NCI-H524 treated with DMSO at 0.1 percent for 48 hours (cell line): ENCODE data around the gene ZBED1.
"Not testable (repeated sequence)": the region's sequence is repeated elsewhere in the genome, so short reads cannot be mapped to it uniquely, and the experiment has no call there.

ENCODE experiments used
- DNase-seq: peaks from one replicate; lab custom pipeline; 2025; lab: John Stamatoyannopoulos, UW

The ZBED1 gene

DNA sequence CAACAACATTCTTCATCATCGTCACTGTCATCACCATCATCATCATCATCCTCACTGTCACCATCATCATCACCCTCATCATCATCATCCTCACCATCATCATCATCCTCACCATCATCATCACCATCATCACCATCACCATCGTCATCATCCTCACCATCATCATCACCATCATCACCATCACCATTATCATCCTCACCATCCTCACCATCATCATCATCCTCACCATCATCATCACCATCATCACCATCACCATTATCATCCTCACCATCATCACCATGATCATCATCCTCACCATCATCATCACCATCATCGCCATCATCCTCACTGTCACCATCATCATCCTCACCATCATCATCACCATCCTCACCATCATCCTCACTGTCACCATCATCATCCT, 18.9 kb upstream of the ZBED1 start:
- DNase-seq, result not testable (repeated sequence)

DNA sequence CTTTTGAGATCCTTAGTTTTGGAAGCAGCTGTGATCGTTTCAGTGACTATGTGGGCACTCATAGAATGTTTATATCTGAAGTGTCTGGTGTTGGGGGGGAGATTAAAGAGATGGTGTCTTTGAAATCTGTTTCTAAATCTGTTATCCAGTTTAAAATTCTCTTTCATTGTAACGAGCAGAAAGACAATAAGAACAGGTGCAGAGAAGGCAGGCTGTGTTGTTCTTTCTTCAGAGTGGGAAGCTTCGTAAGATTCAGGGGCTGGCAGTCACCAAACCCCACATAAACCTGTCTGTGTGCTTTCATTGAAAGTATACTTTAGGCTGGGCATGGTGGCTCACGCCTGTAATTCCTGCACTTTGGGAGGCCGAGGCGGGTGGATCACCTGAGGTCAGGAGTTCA, 16.3 kb upstream of the ZBED1 start:
- DNase-seq, result no peak

DNA sequence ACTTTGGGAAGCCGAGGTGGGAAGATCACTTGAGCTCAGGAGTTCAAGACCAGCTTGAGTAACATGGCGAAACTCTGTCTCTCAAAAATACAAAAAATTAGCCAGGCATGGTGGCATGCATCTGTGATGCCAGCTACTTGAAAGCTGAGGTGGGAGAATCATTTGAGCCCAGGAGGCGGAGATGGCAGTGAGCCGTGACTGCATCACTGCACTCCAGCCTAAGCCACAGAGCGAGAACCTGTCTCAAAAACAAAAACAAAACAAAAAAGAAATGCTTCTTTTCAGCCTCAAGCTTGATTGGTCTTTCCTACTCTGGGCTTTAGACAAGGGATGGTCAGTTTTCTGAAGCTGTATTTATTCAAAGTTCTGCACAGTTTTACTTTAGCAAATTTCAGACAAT, 15.8 kb upstream of the ZBED1 start:
- DNase-seq, result no peak

DNA sequence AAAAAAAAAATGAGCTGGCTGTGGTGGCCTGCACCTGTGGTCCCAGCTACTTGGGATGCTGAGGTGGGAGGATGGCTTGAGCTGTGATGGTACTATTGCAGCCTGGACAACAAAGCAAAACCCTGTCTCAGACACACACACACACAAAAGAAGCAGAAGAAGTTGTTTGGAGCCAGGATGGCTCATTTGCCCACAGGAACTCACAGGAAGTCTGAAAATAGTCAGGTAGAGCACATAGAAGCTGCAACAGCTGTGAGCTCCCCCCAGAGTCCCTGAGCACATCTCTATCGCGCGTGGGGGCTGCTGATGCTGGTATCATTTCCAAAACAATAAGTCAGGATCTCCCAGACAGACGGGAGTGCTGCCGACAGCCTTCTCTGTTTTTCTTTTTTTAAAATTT, 13.4 kb upstream of the ZBED1 start:
- no peak for DNase-seq

DNA sequence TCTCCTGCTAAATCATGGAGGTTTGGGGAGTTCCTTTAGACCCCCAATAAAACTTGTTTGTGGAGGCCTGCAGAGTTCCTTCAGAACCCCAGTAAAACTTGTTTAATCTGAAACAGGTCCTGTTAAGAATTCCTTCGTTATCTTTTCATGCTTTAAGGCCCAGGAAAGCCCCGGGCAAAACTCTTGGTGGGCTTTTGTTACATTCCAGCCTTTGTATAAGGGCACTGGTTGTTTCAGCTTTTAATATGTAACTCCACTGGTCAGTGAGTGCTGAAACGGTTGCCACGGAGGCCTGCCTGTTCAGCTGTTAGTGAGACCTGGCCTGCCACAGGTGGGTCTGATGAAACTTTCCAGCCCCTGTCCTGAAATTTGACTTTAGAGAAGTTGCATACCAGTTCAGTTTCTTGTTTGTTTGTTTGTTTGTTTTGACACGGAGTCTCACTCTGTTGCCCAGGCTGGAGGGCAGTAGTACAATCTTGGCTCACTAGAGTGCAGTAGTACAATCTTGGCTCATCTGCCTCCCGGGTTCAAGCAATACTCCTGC, 12.4 kb upstream of the ZBED1 start:
- no peak for DNase-seq

DNA sequence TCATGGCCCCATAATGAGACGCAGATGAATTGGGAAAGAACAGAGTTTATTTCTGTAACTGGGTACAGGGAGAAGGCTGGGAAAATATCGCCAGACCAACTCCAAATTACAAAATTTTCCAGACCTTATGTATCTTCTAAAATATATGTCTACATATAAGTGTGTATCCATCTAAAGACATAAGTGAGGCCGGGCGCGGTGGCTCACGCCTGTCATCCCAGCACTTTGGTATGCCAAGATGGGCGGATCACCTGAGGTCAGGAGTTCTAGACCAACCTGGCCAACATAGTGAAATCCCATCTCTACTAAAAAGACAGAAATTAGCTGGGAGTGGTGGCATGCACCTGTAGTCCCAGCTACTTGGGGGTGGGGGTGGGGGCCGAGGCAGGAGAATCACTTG, 11.7 kb upstream of the ZBED1 start:
- DNase-seq, result no peak

DNA sequence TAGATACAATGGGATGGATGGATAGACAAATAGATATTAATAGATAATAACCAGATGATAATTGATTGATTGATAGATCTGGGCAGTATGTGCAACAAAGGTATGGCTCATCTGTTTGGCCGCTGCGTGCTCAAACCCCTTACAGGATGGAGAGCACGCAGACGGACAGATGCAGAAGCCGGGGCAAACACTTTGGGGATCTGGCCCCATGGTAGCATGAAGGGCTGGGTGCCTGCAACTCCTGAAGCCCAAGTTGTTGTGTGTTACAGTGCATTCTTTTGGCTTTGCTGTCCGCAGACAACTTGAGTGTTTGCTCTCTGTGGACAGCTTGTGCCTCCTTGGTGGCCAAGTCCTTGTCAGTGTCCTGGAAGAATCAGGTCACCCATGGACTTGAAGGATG, 10.6 kb upstream of the ZBED1 start:
- DNase-seq, result no peak

DNA sequence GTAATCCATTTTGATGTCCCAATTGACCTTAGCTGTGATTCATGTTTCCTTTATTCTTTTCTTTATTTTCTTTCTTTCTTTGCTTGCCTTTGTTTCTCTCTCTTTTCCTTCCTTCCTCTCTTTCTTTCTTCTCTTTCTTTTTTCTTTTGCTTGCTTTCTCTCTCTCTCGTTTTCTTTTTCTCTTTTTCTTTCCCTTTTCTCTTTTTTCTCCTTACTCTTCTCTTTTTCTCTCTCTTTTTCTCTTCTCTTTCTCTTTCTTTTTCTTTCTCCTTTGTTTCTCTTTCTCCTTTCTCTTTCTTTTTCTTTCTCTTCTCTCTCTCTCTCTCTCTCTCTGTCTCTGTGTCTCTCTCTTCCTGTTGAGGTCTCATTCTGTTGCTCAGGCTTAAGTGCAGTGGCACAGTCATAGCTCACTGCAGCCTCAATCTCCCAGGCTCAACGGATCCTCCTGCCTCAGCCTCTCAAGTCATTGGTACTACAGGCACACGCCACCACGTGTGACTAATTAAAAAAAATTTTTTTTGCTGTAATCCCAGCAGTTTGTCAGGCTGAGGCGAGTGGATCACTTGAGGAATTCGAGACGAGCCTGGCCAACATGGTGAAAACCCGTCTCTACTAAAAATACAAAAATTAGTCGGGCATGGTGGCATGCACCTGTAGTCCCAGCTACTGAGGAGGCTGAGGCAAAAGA, 8.0 kb upstream of the ZBED1 start:
- DNase-seq, result no peak

DNA sequence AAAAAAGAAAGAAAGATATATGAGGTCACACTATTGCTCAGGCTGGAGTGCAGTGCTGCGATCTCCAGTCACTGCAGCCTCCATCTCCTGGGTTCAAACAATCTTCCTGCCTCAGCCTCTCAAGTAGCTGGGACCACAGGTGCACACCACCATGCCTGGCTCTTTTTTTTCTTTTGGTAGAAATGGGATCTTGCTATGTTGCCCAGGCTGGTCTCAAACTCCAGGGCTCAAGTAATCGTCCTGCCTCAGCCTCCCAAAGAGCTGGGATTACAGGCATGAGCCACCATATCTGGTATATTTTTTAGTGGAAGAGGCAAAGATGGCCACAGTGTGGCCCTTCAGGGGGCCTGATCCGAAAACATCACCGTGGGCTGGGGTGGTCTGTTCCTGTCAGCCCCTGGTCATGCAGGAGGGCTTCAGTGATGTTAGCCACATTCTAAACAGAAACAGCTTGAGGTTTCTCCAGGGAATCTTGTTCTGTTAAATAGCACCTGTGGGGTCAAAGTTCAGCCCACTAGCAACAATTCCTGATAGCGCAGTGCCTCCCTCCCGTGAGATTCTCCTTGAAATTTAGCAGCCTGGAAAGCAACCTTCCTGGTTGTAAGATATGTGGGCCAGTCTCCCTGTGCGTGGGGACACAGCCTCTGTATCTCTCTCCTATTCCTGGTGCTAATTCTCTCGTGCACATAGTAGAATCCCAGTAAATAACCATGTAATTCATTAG, 7.3 kb upstream of the ZBED1 start:
- DNase-seq, result no peak

DNA sequence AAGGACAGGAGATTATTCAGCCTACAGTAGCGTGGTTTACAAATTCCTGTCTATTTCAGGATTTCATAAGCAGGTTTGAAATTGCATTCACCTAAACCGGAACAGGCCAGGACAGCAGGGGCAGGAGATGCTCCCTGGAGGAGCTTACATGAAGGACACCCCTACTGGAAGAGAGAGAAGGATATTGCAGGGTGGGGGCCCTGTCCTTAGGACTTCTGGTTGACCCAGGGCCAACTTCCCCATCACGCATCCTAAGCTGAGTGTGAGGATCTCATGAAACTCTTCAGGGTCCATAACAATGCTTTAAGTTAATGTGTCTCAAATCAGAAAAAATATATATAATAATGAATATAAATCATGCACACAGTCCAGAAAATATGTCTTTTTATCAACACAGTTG, 6.4 kb upstream of the ZBED1 start:
- no peak for DNase-seq

DNA sequence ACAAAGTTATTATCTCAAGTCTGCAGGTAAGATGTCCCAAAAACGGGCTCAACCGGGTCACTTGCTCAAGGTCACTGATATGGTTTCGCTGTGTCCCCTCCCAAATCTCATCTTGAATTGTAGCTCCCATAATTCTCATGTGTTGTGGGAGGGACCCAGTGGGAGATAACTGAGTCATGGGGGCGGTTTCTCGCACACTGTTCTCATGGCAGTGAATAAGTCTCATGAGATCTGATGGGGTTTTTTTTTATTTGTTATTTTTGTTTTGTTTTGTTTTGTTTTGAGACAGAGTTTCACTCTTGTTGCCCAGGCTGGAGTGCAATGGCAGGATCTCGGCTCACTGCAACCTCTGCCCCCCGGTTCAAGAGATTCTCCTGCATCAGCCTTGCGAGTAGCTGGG, 4.6 kb upstream of the ZBED1 start:
- not testable (repeated sequence) for DNase-seq

DNA sequence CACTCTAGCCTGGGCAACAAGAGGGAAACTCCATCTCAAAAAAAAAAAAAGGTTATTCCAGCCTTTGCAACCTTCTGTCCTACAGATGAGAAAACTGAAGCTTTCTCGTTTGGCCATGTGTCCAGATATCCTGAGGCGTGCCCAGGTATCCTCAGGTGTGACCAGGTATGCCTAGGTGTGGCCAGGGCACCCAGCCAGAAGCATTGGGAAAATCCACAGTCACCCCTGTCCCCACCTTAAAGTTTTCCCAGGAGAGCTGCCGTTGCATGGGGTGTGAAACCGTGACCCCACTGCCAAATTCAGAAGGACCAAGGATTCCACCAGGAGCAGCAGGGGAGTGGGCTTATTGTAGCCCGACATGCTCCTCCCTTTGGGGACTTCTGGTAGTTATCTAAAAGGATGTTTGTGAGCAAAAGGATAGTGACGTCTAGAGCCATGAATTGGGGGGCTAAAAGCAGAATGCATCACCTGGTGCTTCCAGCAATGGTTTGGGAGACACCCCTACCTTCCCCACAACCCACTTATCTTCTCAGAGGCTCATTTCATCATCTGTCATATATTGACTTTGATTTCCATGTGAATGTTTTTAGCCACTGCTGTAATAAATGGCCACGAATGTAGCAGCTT, 4.0 kb upstream of the ZBED1 start:
- DNase-seq, result no peak

DNA sequence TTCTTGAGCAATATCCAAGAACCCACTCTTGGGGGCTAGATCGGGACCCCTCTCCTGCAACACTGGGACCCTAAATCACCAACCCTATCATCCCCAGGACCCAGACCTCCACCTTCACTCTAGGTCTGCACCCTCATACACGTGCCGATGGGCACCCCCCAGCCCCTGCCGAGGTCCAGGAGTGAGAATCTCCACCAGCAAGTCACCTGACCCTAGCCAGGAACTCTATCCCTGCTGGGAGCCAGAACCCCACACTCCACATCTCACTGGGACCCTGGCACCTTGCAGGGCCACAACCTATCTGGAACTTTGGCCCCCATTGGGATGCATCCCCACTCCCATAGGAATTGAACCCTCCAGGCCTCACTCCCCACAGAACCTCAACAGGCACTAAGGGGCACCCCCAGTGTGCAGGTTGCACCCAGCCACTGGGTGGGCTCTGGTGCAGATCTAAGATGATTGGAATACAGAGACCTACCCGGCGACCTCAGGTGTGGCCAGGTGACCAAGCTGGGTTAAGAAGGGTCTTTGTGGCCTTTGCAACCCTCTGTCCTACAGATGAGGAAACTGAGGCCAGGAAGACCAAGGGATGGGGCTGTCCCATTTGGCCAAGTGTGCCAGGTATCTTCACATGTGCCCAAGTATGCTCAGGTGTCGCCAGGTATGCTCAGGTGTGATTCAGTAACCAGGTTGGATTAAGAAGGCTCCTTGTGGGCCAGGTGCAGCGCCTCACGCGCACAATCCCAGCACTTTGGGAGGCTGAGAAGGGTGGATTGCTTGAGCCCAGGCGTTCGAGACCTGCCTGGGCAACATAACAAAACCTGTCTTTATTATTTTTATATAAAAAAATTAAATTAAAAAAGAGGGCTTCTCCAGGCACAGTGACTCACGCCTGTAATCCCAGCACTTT, 3.1 kb upstream of the ZBED1 start:
- no peak for DNase-seq

DNA sequence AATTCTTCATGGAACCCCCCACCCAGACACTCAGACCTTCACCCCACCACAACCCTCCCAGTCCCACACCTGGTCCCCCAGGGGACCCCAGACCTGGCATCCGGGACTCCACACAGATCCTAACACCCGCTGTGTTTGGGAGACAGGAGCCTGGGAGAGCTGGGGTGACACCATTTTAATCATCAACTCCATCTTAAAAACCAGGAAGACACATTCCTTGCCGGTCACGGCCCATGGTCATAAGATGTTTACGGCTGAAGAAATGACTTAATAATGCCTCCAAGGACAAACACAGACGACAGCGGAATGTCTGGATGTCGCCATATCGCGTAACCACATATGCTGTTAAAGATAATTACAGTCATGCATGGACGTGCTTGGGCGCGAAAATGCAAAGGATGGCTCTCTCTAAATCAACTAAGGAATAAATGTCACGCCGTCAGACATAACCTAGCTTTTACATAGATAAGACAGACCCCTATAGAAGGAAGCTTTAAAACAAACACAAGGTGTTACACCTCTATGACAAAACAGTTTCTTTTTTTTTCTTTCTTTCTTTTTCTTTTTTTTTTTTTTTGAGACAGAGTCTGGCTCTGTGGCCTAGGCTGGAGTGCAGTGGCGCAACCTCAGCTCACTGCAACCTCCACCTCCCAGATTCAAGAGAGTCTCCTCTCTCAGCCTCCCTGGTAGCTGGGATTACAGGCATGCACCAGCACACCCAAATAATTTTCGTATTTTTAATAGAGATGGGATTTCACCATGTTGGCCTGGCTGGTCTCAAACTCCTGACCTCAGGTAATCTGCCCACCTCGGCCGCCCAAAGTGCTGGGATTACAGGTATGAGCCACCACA, 2.1 kb upstream of the ZBED1 start:
- no peak for DNase-seq

DNA sequence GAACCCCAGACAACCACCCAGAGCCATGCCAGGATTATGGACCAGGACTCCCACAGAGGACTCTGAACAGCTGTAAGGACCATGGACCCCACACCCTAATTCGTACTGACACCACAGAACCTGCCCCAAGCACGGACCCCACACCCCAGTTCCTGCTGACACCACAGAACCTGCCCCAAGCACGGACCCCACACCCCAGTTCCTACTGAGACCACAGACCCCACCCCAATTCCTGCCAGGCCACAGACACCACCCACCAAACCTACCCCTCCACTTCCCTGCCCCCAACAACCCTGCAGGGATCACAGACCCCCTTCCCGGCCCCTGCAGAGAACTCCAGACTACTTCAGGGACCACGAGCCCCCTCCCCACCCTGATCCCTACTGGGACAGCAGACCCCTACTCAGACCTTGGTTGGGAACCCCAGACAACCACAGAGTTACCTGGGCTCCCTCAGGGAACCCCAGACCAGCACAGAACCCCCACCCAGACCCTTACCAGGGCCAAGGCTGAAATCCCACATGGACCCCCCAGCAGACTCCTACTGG, 1.4 kb upstream of the ZBED1 start:
- DNase-seq, result no peak

DNA sequence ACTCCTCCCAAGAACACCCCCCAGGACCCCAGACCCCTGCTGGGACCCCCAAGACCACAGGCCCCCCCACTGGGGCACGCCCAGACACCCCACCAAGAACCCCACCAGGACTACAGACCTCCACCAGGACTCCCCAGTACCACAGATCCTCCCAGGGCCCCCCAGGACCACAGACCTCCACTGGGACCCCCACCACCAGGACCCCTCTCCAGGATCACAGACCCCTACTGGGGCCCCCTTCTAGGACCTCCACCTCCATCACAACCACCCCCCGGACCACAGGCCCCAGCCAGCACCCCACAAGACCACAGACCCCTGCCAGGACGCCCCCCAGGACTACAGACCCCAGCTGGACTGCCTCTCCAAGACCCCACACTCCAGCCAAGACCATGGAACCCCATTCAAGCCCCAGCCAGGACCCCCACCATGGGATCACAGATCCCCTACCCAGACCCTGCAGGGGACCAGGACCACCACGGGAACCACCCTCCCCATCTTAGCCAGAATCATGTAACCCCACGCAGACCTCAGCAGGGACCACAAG, 855 bp upstream of the ZBED1 start:
- DNase-seq, result no peak

DNA sequence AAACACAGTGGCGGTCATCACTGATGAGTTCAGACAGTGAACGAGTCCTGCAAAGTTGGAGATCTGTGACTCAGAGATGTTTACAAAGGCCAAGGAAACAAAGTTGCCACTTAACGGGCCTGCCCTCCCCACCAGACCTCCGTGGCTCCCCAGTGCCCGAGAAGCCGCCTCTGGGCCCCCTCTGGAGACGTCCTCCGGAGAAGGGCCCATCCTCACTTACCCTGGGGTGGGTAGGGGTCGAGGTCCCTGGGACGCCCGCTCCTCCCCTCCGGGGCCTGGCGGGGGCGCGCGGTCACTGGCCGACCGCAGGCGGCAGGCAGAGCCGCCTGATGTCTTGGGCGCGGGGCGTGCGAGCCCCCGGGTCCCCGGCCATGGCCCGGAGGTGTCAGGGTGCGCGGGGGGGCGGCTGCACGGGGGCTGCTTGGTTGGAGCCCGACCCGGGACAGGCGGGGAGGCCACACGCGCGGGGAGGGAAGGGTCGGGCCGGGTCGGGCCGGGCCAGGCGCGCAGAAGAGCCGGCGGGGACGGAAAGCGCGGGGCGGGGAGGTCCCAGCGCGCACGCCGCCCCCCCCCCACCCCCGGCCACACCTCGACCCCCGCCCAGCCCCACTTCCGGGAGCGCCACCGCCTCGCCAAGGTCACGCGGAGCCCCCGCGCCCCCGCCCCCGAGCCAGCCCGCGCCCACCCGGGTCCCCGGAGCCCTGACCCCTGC, 529 bp downstream of the ZBED1 start:
- no peak for DNase-seq

DNA sequence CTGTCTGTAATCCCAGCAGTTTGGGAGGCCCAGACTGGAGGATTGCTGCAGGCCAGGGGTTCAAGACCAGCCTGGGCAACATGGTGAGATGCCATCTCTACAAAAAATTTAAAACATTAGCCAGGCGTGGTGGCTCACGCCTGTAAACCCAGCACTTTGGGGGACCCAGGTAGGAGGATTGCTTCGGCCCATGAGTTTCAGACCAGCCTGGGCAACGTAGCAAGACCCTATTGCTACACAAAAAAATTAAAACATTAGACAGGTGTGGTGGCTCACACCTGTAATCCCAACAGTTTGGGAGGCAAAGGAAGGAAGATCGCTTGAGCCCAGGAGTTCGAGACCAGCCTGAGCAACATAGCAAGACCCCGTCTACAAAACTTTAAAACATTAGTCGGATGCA, 1.3 kb downstream of the ZBED1 start:
- DNase-seq, result no peak

DNA sequence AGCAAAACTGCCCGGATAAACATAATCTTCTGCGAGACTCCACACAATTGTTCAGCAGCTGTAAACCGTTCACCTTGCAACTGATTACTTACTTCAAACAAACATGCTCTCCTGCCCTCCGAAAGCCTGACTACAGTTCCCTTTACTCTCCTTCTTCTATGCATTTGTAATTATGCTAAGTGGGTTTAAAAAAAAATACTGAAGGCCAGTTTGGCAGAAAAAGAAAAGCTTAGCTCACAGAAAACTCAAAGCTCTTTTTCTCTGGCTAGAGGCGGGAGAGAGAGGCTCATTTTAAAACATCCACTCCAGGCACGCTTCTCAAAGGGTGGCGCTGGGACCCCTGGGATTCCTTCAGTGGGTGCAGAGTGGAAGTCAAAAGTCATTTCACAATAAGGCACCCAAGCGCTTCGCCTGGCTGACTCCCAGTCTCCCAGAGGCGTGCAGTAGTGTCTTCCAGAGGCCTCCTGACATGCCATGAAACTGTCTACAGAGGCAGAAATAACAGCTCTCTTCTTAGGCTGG, 1.9 kb downstream of the ZBED1 start:
- DNase-seq, result no peak
